ENCODE measurements around the gene NUP50.

DNA sequence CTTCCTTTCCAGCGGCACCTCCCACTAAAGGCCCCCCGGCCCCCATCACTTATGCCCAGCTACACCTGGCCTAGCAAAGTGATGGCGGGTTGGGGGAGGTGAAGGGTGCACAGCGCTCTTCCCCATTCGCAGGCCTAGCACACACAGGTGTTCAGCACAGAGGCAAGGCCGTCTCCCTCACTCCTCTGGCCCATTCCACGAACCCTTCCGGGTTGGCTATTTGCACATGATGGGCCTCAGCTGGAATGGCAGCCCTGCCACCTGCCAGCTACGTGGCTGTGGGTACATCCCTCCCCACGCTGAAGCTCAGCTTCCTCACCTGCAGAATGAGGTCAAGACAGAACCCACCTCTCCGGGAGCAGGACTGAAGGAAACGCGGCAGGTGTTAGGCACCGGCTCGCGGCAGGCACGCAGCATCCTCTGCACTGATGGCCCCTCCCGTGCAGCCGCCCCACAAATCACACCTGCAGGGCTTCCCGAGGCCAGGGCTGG, 72.2 kb downstream of the NUP50 start:
- TF ChIP-seq ESRRG (CRISPR knock-in tag; IDR thresholded peaks at IDR 0.05) (no peak), PATZ1 (CRISPR knock-in tag; IDR thresholded peaks at IDR 0.05; ENCODE audit: borderline replicate concordance) (no peak), PPARA (CRISPR knock-in tag; IDR thresholded peaks at IDR 0.05; ENCODE audit: borderline replicate concordance) (no peak), BACH2 (CRISPR knock-in tag; IDR thresholded peaks at IDR 0.05; ENCODE audit: borderline replicate concordance) (no peak), TSHZ2 (CRISPR knock-in tag; IDR thresholded peaks at IDR 0.05) (no peak), OSR1 (CRISPR knock-in tag; IDR thresholded peaks at IDR 0.05) (no peak), ARNTL (CRISPR knock-in tag; IDR thresholded peaks at IDR 0.05; ENCODE audit: borderline replicate concordance, low read depth) (no peak), RARB (CRISPR knock-in tag; IDR thresholded peaks at IDR 0.05) (no peak), TCF4 (CRISPR knock-in tag; IDR thresholded peaks at IDR 0.05; ENCODE audit: borderline replicate concordance) (no peak), SNAI2 (CRISPR knock-in tag; IDR thresholded peaks at IDR 0.05) (no peak), CSDC2 (CRISPR knock-in tag; IDR thresholded peaks at IDR 0.05) (no peak), TOX (CRISPR knock-in tag; IDR thresholded peaks at IDR 0.05; ENCODE audit: borderline replicate concordance) (no peak)
- TF ChIP-seq, protein P1, sequence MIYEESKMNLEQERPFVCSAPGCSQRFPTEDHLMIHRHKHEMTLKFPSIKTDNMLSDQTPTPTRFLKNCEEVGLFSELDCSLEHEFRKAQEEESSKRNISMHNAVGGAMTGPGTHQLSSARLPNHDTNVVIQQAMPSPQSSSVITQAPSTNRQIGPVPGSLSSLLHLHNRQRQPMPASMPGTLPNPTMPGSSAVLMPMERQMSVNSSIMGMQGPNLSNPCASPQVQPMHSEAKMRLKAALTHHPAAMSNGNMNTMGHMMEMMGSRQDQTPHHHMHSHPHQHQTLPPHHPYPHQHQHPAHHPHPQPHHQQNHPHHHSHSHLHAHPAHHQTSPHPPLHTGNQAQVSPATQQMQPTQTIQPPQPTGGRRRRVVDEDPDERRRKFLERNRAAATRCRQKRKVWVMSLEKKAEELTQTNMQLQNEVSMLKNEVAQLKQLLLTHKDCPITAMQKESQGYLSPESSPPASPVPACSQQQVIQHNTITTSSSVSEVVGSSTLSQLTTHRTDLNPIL (CRISPR knock-in tag; IDR thresholded peaks at IDR 0.05; ENCODE audit: low read depth): no peak
- TF ChIP-seq, protein P2, sequence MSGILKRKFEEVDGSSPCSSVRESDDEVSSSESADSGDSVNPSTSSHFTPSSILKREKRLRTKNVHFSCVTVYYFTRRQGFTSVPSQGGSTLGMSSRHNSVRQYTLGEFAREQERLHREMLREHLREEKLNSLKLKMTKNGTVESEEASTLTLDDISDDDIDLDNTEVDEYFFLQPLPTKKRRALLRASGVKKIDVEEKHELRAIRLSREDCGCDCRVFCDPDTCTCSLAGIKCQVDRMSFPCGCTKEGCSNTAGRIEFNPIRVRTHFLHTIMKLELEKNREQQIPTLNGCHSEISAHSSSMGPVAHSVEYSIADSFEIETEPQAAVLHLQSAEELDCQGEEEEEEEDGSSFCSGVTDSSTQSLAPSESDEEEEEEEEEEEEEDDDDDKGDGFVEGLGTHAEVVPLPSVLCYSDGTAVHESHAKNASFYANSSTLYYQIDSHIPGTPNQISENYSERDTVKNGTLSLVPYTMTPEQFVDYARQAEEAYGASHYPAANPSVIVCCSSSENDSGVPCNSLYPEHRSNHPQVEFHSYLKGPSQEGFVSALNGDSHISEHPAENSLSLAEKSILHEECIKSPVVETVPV (CRISPR knock-in tag; IDR thresholded peaks at IDR 0.05): no peak
